Amniotic epithelial cell (primary cell): ENCODE results near the gene BRD4.

Experiments
- DNase-seq: peaks from one replicate; pipeline ENCODE4 v3.0.0-alpha.2; 2010; ENCODE audit warnings: low read depth

BRD4 gene

DNA sequence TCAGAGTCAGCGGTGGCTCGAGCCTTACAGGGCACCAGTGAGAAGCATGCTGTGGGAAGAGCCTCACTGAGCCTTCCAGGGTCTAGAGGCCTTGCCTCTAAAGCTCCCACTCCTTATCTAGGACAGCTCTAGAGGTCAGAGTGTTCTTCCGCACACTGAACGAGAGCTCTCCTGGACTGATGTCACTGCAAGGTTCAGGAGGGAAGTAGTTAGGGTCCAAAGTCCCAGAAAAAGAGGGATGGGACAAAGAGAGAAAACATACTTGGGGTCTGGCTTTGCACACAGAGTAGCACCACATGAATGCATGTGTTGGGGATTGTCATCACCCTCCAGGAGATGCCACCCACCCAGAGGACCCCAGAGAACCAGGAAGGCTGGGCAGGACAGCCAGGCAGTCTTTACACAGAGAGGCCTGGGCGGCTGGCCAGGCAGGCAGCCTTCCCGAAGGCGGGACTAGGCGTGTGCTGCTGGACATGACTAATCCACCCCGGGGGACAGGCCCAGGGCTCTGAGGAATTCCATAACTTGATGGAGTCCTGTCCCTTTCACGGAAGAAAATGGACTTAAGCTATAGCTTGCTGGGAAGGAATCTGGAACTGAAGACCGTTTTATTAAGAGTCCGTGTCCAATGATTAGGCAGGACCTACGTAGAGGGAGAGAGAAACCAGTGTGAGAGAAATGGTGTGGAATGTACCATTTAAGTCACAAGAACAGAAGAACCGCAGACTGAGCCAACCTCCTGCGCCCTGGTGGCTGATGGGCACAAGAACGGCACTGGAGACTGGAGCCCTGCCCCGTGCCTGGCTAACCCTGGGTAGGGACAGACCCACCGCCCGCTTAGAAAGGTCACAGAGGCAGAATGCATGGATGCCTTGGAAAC lies 83.5 kb downstream of the BRD4 start:
- DNase-seq: peak; percentile 76

- DNase-seq: no peak
Measured at GRCh38 chr19:15248106-15248505, 84.2 kb downstream of the BRD4 start.

DNA sequence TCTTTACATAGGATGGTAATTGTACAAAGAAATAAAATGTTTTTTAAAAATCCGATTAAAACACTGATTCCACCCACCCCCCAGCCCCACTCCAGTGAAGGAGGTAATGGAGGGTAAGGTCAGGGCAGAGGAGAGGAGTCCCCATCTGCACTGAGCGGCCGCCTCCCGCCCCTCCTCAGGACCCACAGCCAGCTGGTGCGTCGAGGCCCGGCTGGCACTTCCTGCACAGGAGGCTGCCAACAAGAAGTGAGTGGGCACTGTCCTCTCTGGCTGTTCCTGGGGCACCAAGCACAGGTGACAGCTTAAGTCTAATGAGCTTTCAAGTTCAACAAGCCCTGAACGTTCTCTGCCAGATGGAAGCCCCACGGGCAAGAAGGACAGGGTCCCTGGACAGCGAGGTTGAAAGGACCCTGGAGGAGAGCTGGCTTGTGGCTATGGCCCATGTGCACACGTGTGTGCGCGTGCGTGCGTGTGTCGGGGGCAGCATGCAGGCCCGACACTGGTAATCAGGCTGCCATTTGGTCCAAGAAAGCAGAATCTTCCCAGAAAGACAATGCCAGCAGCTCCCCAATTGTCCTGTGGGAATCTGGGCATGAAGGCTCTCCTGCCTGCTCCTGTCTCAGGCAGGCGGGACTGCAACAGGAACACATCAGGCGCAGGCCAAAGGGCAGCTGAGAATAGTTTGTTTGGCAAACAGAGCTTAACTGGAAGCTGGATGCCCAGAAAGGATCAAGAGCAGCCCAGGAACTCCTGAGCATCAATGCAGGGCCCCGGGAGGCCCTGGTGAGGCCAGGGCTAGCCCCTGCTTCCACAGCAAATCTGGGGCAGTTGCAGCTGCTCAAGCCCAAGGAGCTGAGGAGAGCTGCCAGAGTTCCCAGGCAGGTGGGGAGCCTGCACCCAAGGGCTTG lies 85.0 kb downstream of the BRD4 start:
- DNase-seq: no peak

DNA sequence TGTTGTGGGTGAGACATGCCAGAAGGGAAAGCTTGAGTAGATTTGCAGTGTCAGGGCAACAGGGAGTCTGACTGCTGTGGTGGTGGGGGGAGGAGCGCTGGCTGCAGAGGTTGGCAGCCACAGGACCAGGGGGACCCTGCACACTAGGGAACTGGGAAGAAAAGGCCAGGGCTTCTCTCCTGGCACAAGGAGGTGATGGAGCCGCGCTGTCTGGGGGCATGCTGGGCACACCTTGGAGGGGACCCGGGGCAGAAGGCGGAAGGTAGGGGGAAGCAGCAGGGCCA lies 86.2 kb downstream of the BRD4 start:
- no peak for DNase-seq

DNA sequence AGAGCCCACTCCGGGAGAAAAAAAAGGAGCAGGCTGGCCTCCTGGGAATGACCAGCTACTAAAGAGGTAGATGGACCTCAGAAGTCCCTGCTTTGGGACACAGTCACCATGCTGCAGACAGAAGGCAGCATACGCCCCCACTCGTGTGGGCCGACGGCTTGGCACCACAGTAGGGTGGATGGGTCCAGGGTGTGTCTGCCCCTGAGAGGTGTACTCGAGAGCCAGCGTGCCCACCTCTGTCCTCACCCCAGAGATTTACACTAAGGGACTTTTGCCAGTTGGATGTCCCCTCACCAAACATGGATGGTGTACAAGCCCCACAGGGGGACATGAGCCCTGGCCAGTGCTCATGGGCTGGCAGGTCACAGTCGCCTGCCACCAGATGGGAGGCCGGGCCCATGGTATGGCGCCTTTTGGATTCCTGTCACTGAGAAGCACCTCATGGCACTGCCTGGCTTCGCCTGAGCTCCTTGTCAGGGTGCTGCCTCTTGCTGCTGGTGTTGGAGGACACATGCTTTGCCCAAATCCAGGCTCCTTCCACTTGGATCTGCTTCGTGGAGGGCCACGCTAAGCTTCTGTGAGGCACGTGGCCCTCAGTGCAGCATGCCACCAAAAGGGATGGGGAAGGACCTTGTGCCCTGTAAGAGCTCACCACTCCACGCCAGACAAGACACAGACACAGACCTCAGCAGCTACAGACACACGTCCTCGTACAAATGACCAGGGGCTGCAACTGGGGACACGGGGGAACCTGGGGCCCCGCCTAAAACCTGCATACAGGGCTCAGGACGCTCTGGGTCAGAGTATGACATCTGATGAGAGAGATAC lies 86.8 kb downstream of the BRD4 start:
- DNase-seq: no peak

GRCh38 chr19:15244808-15245207 lies 87.5 kb downstream of the BRD4 start:
- no peak for DNase-seq

- no peak for DNase-seq
Measured at GRCh38 chr19:15244106-15244803, 88.1 kb downstream of the BRD4 start.

- DNase-seq: no peak
Measured at GRCh38 chr19:15243236-15243957, 88.9 kb downstream of the BRD4 start.

DNA sequence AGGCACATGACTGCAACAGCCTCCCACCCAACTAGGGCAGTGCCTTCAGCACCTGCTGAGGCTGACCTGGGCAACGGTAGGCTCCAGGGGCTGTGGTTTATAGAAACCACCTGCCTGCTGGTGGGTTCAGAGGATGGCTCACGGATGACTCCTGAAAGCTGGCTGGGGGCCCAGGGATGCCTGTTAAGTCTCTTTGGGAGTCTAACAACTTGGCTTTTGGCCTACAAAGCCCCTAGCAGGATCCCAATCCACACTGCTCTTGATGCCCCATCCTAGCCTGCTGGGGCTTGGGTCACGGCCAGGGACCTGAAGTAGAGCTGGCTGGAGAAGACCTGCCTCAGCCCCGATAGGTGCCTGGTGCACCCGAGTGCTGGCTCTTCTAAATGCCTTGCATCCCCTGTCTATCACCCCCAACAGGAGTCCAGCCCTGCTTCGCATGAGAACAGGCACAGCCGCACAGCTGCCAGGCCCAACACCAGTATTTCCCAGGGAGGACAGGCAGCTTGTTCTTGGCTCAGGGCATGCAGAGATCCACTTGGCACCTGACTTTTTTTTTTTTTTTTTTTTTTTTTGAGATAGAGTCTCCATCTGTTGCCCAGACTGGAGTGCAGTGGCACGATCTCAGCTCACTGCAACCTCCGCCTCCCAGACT lies 91.0 kb downstream of the BRD4 start:
- DNase-seq: no peak

DNA sequence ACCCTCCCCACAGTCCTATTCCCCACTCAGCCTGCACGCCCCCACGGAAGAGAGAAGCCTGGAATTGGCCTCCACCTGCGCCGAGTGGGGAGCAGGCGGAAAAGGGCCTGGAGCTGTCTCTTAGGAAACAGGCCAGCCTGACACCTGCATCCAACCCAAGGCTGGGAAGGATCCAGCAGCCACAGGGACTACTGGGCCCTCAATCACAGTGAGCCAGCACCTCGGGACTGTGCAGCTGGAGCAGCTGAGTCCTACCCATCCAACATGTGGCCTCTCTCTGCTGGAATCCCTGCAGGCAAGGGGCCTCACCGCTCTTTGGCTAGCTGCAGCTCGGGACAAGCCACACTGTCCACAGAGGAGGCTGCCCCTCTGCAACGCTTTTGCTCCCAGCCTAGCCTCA lies 91.8 kb downstream of the BRD4 start:
- no peak for DNase-seq

DNA sequence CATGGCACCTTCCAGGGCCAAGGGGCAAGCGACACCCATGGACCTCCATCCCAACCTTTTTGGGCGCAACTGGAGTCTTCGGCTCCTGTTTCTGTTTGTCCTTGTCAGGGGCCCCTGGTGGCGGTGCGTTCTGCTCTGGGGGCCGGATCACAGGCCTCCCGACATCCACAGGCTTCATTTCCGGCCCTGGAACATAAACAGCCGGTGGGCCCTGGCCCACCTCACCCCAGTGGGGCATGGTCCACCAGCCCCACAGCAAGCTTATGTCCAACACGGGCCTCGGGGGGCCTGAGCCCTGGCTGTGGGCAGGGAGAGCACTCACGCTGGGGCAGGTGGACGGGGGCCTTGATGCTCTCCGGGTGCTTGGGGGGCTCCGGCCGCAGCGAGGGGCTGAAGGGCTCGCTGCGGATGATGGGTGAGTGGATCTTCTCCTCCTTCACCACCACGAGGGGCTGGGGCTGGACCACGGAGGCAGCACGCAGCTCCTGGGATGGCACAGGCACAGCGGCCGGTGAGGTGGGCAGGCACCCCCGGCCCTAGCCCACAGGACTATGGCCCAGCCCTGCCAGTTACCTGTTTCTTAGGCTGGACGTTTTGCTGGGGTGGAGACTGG lies 92.9 kb downstream of the BRD4 start:
- DNase-seq: no peak

DNA sequence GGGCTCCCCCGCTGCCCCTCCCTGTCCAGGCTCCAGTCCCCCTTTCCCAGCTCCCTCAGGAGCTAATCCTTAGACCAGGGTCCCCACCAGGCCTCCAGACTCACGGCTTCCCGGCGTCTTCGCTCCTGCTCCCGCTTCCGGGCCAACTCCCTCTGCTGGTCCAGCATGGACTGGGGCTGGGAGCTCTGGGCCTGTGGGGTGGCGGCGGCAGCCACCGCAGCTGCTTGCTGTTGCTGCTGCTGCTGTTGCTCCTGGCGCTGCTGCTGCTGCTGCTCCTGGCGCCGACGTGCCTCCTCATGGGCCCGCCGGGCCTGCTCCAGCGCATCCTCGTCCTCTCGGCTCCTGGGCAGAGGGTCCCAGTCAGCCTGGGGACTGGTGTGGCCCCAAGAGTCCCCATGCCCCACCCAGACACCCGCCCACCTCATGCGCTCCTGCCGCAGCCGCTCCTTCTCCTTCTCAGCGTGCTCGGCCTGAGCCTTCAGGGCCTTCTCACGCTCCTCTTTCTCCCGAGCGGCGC lies 93.6 kb downstream of the BRD4 start:
- no peak for DNase-seq

DNA sequence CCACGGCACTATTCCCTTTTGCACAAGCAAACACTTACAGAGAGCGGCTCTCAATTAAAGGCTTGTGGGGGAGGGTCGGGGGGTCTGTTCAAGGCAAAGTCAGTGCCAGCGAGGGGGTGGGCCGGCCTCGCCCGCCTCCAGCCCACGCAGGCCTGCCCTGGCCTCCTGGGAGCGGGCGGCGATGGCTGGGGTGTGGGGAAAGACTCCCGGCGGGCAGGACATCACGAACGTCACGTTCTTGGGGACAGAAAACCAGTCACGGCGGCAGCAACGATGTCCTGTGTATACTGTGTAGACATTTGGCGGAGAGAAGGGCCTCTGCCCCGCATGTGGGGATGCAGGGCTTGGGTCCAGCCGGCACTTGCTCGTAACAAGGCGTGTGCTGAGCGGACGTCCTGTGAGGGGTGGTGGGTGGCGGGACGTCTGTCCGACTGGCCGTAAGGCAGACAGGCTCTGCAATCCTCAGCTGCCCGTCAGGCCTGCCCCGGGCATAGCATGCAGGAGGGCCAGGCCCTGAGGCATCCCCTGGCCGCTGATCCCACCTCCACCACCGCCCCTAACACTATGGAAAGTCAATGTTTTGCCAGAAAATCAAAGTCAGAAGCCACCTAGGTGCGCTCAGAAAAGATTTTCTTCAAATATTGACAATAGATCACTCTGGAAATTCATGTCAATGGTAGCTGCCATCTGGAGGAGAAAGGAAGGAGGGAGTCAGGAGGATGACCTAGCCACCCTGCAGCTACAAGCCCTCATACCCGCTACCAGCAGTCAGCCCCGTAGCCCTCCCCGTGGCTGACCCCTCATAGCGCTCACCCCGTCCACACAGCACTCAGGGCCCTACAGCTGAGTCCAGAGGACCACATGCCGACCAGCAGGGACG lies 94.3 kb downstream of the BRD4 start:
- DNase-seq: no peak

DNA sequence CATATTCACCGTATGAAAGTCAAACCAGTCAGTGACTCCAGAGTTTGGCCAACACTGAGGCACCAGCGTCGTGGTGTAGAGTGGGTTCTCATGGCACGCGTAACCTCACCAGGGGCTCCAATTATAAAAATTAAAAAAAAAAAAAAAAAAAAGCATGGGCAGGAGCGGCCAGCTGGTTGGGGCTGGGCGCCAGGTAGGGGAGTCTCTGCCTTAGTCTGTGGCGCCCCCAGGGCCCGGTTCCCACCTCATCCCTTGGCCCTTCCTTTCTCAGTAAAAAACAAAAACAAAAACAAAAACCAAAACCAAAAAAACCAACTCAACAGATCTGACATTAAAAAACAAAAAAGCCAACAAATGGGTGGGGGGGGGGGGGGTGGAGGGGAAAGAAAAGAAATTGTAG lies 95.5 kb downstream of the BRD4 start:
- no peak for DNase-seq

DNA sequence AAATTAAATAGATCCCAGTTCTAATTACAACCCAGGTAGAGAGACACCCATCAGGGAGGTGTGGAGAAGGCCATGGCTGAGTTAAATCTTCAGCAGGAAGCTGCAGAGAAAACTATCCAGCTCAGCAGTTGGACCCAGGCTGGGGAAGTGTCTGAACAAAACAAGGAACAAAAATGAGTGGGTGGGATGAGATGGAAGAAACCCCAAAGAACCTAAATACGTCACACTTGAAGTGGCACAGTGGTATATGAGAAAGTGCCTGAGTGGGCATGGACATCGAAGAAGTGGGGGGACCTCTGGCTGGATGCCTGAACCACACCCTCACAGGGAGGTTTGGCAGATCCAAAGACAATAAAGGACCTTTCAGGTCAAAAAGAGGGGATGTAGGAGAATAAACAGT lies 96.6 kb downstream of the BRD4 start:
- no peak for DNase-seq

DNA sequence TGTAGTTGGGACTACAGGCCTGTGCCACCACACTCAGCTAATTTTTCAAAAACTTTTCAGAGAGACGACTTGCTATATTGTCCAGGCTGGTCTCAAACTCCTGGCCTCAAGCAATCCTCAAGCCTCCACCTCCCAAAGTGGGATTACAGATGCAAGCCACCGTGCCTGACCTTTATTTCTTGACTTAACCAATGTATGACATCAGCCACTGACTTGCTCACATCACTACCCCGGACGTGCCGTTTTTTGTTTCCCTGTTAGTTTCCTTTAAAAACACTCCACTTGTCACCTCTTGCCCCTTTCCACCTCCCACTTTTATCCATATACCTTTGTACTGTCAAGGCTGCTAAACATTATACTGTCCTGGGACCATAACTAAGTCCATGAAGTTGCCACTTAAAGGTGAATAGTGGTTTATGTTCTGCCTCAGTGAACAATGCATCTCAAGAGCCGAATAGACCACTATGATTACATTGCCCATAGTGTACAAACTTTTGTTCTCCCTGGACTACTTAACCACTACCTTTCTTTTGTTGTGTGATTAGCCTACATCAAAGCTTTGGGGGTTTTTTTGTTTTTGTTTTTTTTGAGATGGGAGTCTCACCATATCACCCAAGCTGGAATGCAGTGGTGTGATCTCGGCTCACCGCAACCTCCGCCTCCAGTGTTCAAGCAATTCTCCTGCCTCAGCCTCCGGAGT lies 97.8 kb downstream of the BRD4 start:
- no peak for DNase-seq

- DNase-seq: no peak
Measured at GRCh38 chr19:15231271-15231670, 101.1 kb downstream of the BRD4 start.

DNA sequence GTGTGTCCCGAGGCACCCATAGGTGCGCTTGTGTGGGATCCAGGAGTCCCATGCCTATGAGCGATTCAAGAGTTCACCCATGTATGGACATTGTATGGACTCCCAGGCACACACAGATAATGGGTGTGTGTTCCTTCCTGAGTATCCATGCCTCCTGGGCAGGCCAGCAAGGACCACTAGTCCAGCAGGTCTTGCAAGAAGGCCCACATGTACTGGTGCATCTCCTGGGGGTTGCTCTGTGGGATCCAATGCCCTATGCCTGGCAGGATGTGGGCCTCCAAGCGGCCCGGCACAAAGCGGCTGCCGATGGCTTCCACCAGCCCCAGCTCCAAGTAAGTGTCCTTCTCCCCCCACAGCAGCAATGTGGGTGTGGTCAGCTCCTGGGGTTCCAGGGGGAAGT lies 105.1 kb downstream of the BRD4 start:
- DNase-seq: no peak
